ENCODE results near the gene NRG2.

GRCh38 chr5:139966856-139967255 is 76.2 kb downstream of the NRG2 start:
- no peak for TF ChIP-seq POLR2A (IDR thresholded peaks at IDR 0.05)
- no peak for TF ChIP-seq CTCF (IDR thresholded peaks at IDR 0.05)

Measured in prostate gland (tissue), 2 donors.